NB4 (cell line): ENCODE measurements around the gene RHBDL3.

Experiments
- CTCF ChIP-seq: IDR thresholded peaks from one replicate; pipeline ENCODE4 v1.5.1; 2012; ENCODE audit warnings: low read depth, low read length
- POLR2A ChIP-seq: IDR thresholded peaks from 2 replicates; pipeline ENCODE4 v1.6.1; 2011; ENCODE audit warnings: mild to moderate bottlenecking; ENCODE audit not compliant: insufficient read length; ENCODE audit errors: extremely low read depth

DNA sequence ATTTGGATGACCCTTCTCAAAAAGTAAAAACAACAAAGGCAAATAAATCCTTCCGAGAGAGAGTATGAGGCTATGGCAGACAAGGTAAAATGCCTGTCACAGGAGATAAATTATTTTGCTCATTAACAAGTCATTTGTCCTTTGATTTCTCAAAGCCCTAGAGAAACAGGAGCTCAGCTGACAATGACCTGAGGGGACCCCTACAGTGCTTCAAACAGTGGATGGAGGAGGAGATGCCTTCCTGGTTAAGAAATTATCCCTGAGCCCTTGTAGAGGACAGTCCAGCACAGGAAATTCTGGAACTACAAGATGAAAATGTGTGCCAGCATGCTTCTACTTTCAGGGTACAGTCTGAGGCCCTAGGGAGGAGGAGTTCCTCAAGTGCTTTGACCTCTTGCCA lies 24.0 kb upstream of the RHBDL3 start:
- no peak for TF ChIP-seq CTCF
- TF ChIP-seq POLR2A = no peak
